OCI-LY7 (cell line): Measurements from ENCODE around the gene PEX14.

Experiments used
- CTCF ChIP-seq: fragments of 200-600 bp; sonication (generic); conservative IDR thresholded peaks from 2 replicates; pipeline ENCODE4 v1.5.1; 2014; ENCODE audit warnings: mild to moderate bottlenecking, antibody characterized with exemption, low read length, moderate library complexity, mixed read lengths
- EZH2phosphoT487 ChIP-seq: fragments of 200-600 bp; sonication (generic); IDR thresholded peaks from 2 replicates; pipeline ENCODE4 v1.6.1; 2018; ENCODE audit warnings: low read depth, borderline replicate concordance, mild to moderate bottlenecking, mixed run types, antibody characterized with exemption, low read length, moderate library complexity, mixed read lengths

DNA sequence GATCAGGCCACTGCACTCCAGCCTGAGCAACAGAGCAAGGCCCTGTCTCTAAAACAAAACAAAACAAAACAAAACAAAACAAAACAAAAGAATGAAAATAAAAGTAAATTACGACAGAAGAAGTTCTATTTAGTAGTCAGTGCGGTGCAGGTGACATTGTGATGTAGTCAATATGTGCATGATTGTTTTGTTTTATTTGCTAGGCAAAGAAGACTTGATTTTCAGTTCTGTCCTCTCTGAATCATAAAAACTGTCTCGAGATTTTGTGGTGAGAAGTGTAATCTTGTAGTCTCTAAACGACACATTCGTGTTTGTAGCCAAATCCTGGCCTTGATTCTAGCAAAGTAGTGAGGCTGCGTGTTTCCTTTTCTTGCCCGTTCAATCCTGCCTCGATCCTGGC is 23.5 kb downstream of the PEX14 start:
- TF ChIP-seq CTCF (no peak), EZH2phosphoT487 (no peak)
